H9 (cell line): ENCODE data around the gene TCIRG1. TPM values are rescaled to one million over a fixed set of nuclear protein-coding genes. Genes with fewer than 3 reads are reported as not detected.

ENCODE experiments used
- DNase-seq: peaks from one replicate; pipeline ENCODE4 v3.0.0-alpha.2; 2017
- H2AFZ ChIP-seq: one replicate; pipeline ENCODE4 v1.6.1; 2013; ENCODE audit warnings: mild to moderate bottlenecking, low read length, control low read depth, moderate library complexity
- H2AK5ac ChIP-seq: 2 replicates; pipeline ENCODE4 v1.6.1; 2013; ENCODE audit warnings: low read length, control low read depth, mixed read lengths; ENCODE audit not compliant: insufficient read length
- H2BK120ac ChIP-seq: one replicate; pipeline ENCODE4 v1.6.1; 2013; ENCODE audit warnings: low read depth, mild to moderate bottlenecking, low read length, control low read depth, inconsistent platforms; ENCODE audit not compliant: poor library complexity, severe bottlenecking
- H2BK12ac ChIP-seq: 2 replicates; pipeline ENCODE4 v1.6.1; 2013; ENCODE audit warnings: low read length, control low read depth, mixed read lengths, low read depth; ENCODE audit not compliant: insufficient read length
- H2BK15ac ChIP-seq: 2 replicates; pipeline ENCODE4 v1.6.1; 2013; ENCODE audit warnings: low read depth, low read length, control low read depth
- H2BK20ac ChIP-seq: one replicate; pipeline ENCODE4 v1.6.1; 2013; ENCODE audit warnings: low read depth, mild to moderate bottlenecking, low read length, control low read depth, inconsistent platforms; ENCODE audit not compliant: poor library complexity, severe bottlenecking
- H2BK5ac ChIP-seq: 2 replicates; pipeline ENCODE4 v1.6.1; 2013; ENCODE audit warnings: low read length, control low read depth, mixed read lengths; ENCODE audit not compliant: insufficient read length
- H3K14ac ChIP-seq: 2 replicates; pipeline ENCODE4 v1.6.1; 2013; ENCODE audit warnings: low read length, control low read depth; ENCODE audit not compliant: insufficient read depth
- H3K18ac ChIP-seq: 2 replicates; pipeline ENCODE4 v1.6.1; 2013; ENCODE audit warnings: low read depth, mild to moderate bottlenecking, mixed read lengths, low read length, control low read depth; ENCODE audit not compliant: insufficient read length
- H3K23ac ChIP-seq: 2 replicates; pipeline ENCODE4 v1.6.1; 2013; ENCODE audit warnings: low read length, control low read depth, mixed read lengths, low read depth; ENCODE audit not compliant: insufficient read length
- H3K23me2 ChIP-seq: 2 replicates; pipeline ENCODE4 v1.6.1; 2013; ENCODE audit warnings: low read depth, mild to moderate bottlenecking, mixed read lengths, low read length, control low read depth; ENCODE audit not compliant: insufficient read length, poor library complexity, severe bottlenecking
- H3K27ac ChIP-seq: 2 replicates; pipeline ENCODE4 v1.5.1; 2013; ENCODE audit warnings: low read length, control low read depth, mixed read lengths, low read depth; ENCODE audit not compliant: insufficient read length
- H3K27me3 ChIP-seq: 2 replicates; pipeline ENCODE4 v1.6.1; 2013; ENCODE audit warnings: low read length, control low read depth, inconsistent platforms; ENCODE audit not compliant: insufficient read depth
- H3K4ac ChIP-seq: 2 replicates; pipeline ENCODE4 v1.6.1; 2013; ENCODE audit warnings: low read depth, mild to moderate bottlenecking, control low read depth, inconsistent platforms, low read length, moderate library complexity
- H3K4me1 ChIP-seq: 2 replicates; pipeline ENCODE4 v1.6.1; 2013; ENCODE audit warnings: low read length, control low read depth, inconsistent platforms; ENCODE audit not compliant: insufficient read depth
- H3K4me2 ChIP-seq: 2 replicates; pipeline ENCODE4 v1.6.1; 2013; ENCODE audit warnings: low read length, control low read depth, mixed read lengths; ENCODE audit not compliant: insufficient read length, insufficient read depth
- H3K56ac ChIP-seq: 2 replicates; pipeline ENCODE4 v1.6.1; 2013; ENCODE audit warnings: low read depth, mild to moderate bottlenecking, mixed read lengths, low read length, control low read depth; ENCODE audit not compliant: insufficient read length
- H3K79me1 ChIP-seq: 2 replicates; pipeline ENCODE4 v1.6.1; 2013; ENCODE audit warnings: low read depth, mild to moderate bottlenecking, moderate library complexity, low read length, control low read depth, inconsistent platforms; ENCODE audit not compliant: insufficient read depth, poor library complexity, severe bottlenecking
- H3K79me2 ChIP-seq: 2 replicates; pipeline ENCODE4 v1.6.1; 2013; ENCODE audit warnings: low read length, control low read depth, inconsistent platforms; ENCODE audit not compliant: insufficient read depth
- H3K9ac ChIP-seq: 2 replicates; pipeline ENCODE4 v1.6.1; 2013; ENCODE audit warnings: low read length, control low read depth, mixed read lengths; ENCODE audit not compliant: insufficient read length; ENCODE audit errors: extremely low read depth
- H3K9me3 ChIP-seq: one replicate; pipeline ENCODE4 v1.6.1; 2013; ENCODE audit warnings: low read depth, low read length, inconsistent platforms; ENCODE audit not compliant: control insufficient read depth
- H3T11ph ChIP-seq: one replicate; pipeline ENCODE4 v1.6.1; 2013; ENCODE audit warnings: mild to moderate bottlenecking, low read length, control low read depth, inconsistent platforms
- H4K20me1 ChIP-seq: one replicate; pipeline ENCODE4 v1.6.1; 2013; ENCODE audit not compliant: control insufficient read depth, insufficient read length, insufficient read depth
- H4K5ac ChIP-seq: 2 replicates; pipeline ENCODE4 v1.6.1; 2013; ENCODE audit warnings: low read depth, mild to moderate bottlenecking, mixed read lengths, low read length, control low read depth; ENCODE audit not compliant: insufficient read length
- H4K8ac ChIP-seq: replicated peaks from 2 replicates; pipeline ENCODE4 v1.6.1; 2013; ENCODE audit warnings: low read length, control low read depth, mixed read lengths, low read depth; ENCODE audit not compliant: insufficient read length
- H4K91ac ChIP-seq: 2 replicates; pipeline ENCODE4 v1.6.1; 2013; ENCODE audit warnings: low read depth, mild to moderate bottlenecking, moderate library complexity, mixed read lengths, low read length, control low read depth; ENCODE audit not compliant: insufficient read length
- H3K27ac Mint-ChIP-seq, 3 experiments: 2 replicates in 2 of 3; 3 replicates in 1 of 3; pipeline ENCODE4 v1.8.0; 2020 to 2021; ENCODE audit warnings: mixed read lengths in 3 of 3, mild to moderate bottlenecking in 1 of 3, moderate library complexity in 1 of 3
- H3K27me3 Mint-ChIP-seq: 2 replicates; pipeline ENCODE4 v1.8.0; 2021; ENCODE audit warnings: low read depth, mild to moderate bottlenecking, moderate library complexity, mixed read lengths
- H3K36me3 Mint-ChIP-seq, 3 experiments: 2 replicates in 2 of 3; 3 replicates in 1 of 3; pipeline ENCODE4 v1.8.0; 2020 to 2021; ENCODE audit warnings: low read depth in 3 of 3, mixed read lengths in 3 of 3; ENCODE audit not compliant: insufficient read depth in 1 of 3
- H3K4me1 Mint-ChIP-seq, 2 experiments: 2 replicates each; pipeline ENCODE4 v1.8.0; 2020; ENCODE audit warnings: mixed read lengths in 2 of 2
- H3K4me3 Mint-ChIP-seq, 2 experiments: 2 replicates in 1 of 2; 3 replicates in 1 of 2; pipeline ENCODE4 v1.8.0; 2020 to 2021; ENCODE audit warnings: mild to moderate bottlenecking in 2 of 2, mixed read lengths in 2 of 2, moderate library complexity in 1 of 2
- H3K9me3 Mint-ChIP-seq, 2 experiments: 2 replicates in 1 of 2; 3 replicates in 1 of 2; pipeline ENCODE4 v1.8.0; 2020; ENCODE audit warnings: mild to moderate bottlenecking in 2 of 2, mixed read lengths in 2 of 2, moderate library complexity in 1 of 2
- CTCF ChIP-seq: fragments of 200-600 bp; sonication (generic); conservative IDR thresholded peaks from 3 replicates; pipeline ENCODE4 v1.8.0; 2021; ENCODE audit warnings: antibody characterized with exemption, mild to moderate bottlenecking
- WGBS: extraction: QIAGEN DNeasy Blood & Tissue Kit; methylation state at CpG from one replicate; pipeline ENCODE4 v1.1.7; 2013; ENCODE audit warnings: missing lambda C conversion rate, low lambda C conversion rate, mixed read lengths; ENCODE audit not compliant: insufficient read length; ENCODE audit errors: extremely low coverage; 5-methylcytosine and 5-hydroxymethylcytosine counted together
- total RNA-seq: library from RNA; stranded (reverse); gene quantifications from 2 replicates; pipeline ENCODE4 v1.2.1, GENCODE V29; 2021

Gene TCIRG1
- total RNA-seq, 1 experiment from 2014 or later = 24.4 TPM

GRCh38 chr11:68040101-68040956, 1.5 kb downstream of the TCIRG1 start:
- no peaks in the 10 kb centered on the region for H3K23me2 ChIP-seq
- TF ChIP-seq CTCF = no peak
- H3K56ac ChIP-seq = no peak overlapping the region
- H2BK120ac ChIP-seq = no peak overlapping the region
- no peaks in the 10 kb centered on the region; the same call in 1 of the 2 replicates for H3K4me1 ChIP-seq
- H3K14ac ChIP-seq = 0 out of 2 replicates have a peak overlapping the region, but pooled peaks have one; percentile 33
- no peak overlapping the region for H2AK5ac ChIP-seq
- no peaks in the 10 kb centered on the region for H3K79me2 ChIP-seq
- no peak overlapping the region for H2BK15ac ChIP-seq
- peaks cover 0 to 3% (median 0%) of the 10 kb centered on the region in 3 experiments; a peak in 2 of 7 replicates for H3K36me3 Mint-ChIP-seq
- H4K20me1 ChIP-seq = no peaks in the 10 kb centered on the region
- peak overlapping the region; percentile 55 to 72 (median 64); a peak in 4 of 7 replicates for H3K27ac Mint-ChIP-seq
- H3K27ac ChIP-seq = no peak overlapping the region
- no peak overlapping the region for H2BK5ac ChIP-seq
- DNase-seq = peak; percentile 76
- no peaks in the 10 kb centered on the region for H3K9me3 Mint-ChIP-seq
- no peak overlapping the region for H3K4ac ChIP-seq
- no peak overlapping the region for H2BK20ac ChIP-seq
- H3K4me1 Mint-ChIP-seq = peaks cover 7 to 9% of the 10 kb centered on the region in 2 experiments
- H3K4me2 ChIP-seq = no peak overlapping the region
- H3T11ph ChIP-seq = no peak overlapping the region
- no peak overlapping the region for H3K23ac ChIP-seq
- H4K8ac ChIP-seq = no peak overlapping the region
- no peaks in the 10 kb centered on the region for H3K9me3 ChIP-seq
- H3K79me1 ChIP-seq = no peaks in the 10 kb centered on the region
- no CpG with 5 or more reads among the region's 22 CpGs for WGBS
- no peak overlapping the region for H2AFZ ChIP-seq
- no peak overlapping the region for H2BK12ac ChIP-seq
- H3K18ac ChIP-seq = peak overlapping the region; percentile 53
- no peak overlapping the region for H4K5ac ChIP-seq
- no peaks in the 10 kb centered on the region for H3K27me3 Mint-ChIP-seq
- H4K91ac ChIP-seq = no peak overlapping the region
- H3K9ac ChIP-seq = no peak overlapping the region
- H3K27me3 ChIP-seq = no peaks in the 10 kb centered on the region
- peak overlapping the region; percentile 39 to 66; a peak in 4 of 5 replicates for H3K4me3 Mint-ChIP-seq
